GM12878 (cell line): ENCODE measurements around the gene ELF2. TPM values are rescaled to one million over a fixed set of nuclear protein-coding genes. Genes with fewer than 3 reads are reported as not detected.
"Not testable (repeated sequence)": the region's sequence is repeated elsewhere in the genome, so short reads cannot be mapped to it uniquely, and the experiment has no call there.

Experiments
- ATAC-seq: fragments of 200-7000 bp; cut with Tn5 transposase; 3 replicates; pipeline ENCODE4 v1.9.1; 2020; ENCODE audit warnings: mild to moderate bottlenecking, moderate library complexity
- BruUV-seq: library from RNA; stranded (reverse); fragments of 400-500 nt; replicated peaks from 2 replicates; lab custom pipeline; 2021; lab: Mats Ljungman, UMichigan
- CTCF ChIA-PET: fragments of 300-600 bp; sonication (Branson Sonifier 250); formaldehyde crosslinking; extraction: SDS; loops from one replicate; lab custom pipeline; 2021; ENCODE audit warnings: inconsistent platforms; lab: Yijun Ruan, JAX
- POLR2A ChIA-PET: fragments of 350-600 bp; formaldehyde crosslinking; extraction: SDS; loops from one replicate; lab custom pipeline; 2021; ENCODE audit warnings: inconsistent platforms; lab: Charles Lee
- RAD21 ChIA-PET: fragments of 300-600 bp; sonication (Branson Sonifier 250); formaldehyde crosslinking; loops from one replicate; lab custom pipeline; 2023; ENCODE audit warnings: antibody characterized with exemption; ENCODE audit not compliant: unreplicated experiment; lab: Charles Lee
- SMC1A ChIA-PET: fragments of 300-600 bp; sonication (Branson Sonifier 250); formaldehyde crosslinking; loops from one replicate; lab custom pipeline; 2023; ENCODE audit not compliant: unreplicated experiment, uncharacterized antibody; lab: Charles Lee
- DNase-seq: peaks from one replicate; pipeline ENCODE4 v3.0.0-alpha.2; 2011; ENCODE audit warnings: low read depth, low spot score
- FAIRE-seq: peaks from 3 replicates; lab custom pipeline; 2011; peaks lifted over from hg19 to GRCh38; lab: Jason Lieb, UNC
- H2AFZ ChIP-seq: 2 replicates; pipeline ENCODE4 v1.6.0; 2011; ENCODE audit warnings: low read depth, low read length, control low read depth; ENCODE audit not compliant: control insufficient read depth
- H3K27ac ChIP-seq: 2 replicates; pipeline ENCODE4 v1.5.1; 2011; ENCODE audit warnings: control low read depth; ENCODE audit not compliant: control insufficient read depth, insufficient read depth
- H3K27me3 ChIP-seq, 2 experiments: replicated peaks in 1 of 2; 2 replicates each; pipeline versions ENCODE4 v1.6.0 to v1.6.1; 2011; ENCODE audit warnings: low read length in 1 of 2; ENCODE audit not compliant: control insufficient read depth in 2 of 2, insufficient read depth in 2 of 2
- H3K36me3 ChIP-seq, 2 experiments: 2 replicates each; pipeline ENCODE4 v1.5.1; 2011; ENCODE audit warnings: low read length in 1 of 2; ENCODE audit not compliant: control insufficient read depth in 2 of 2, insufficient read depth in 2 of 2
- H3K4me1 ChIP-seq: 2 replicates; pipeline ENCODE4 v1.6.1; 2011; ENCODE audit warnings: mild to moderate bottlenecking, low read length, moderate library complexity, mixed read lengths; ENCODE audit not compliant: control insufficient read depth, insufficient read depth
- H3K4me2 ChIP-seq: 2 replicates; pipeline ENCODE4 v1.6.0; 2011; ENCODE audit warnings: control low read depth; ENCODE audit not compliant: control insufficient read depth, insufficient read depth
- H3K4me3 ChIP-seq: fragments of 200-600 bp; sonication (generic); 2 replicates; pipeline ENCODE4 v1.5.1; 2016
- H3K79me2 ChIP-seq: 2 replicates; pipeline ENCODE4 v1.6.0; 2011; ENCODE audit warnings: low read length; ENCODE audit not compliant: control insufficient read depth, insufficient read depth
- H3K9ac ChIP-seq: 2 replicates; pipeline ENCODE4 v1.8.0; 2011; ENCODE audit warnings: low read length, control low read depth, mixed read lengths; ENCODE audit not compliant: control insufficient read depth, insufficient read depth
- H3K9me3 ChIP-seq: replicated peaks from 3 replicates; pipeline ENCODE4 v1.5.1; 2011; ENCODE audit warnings: mild to moderate bottlenecking, low read length; ENCODE audit not compliant: control insufficient read depth, insufficient read depth
- H4K20me1 ChIP-seq: 2 replicates; pipeline ENCODE4 v1.6.0; 2011; ENCODE audit not compliant: control insufficient read depth, insufficient read depth
- IRF4 ChIP-seq: IDR thresholded peaks from 2 replicates; pipeline ENCODE4 v1.6.1; 2011; ENCODE audit warnings: low read depth, low read length
- PML ChIP-seq: IDR thresholded peaks from 2 replicates; pipeline ENCODE4 v1.6.1; 2012; ENCODE audit warnings: low read length, inconsistent platforms
- RCOR1 ChIP-seq: conservative IDR thresholded peaks from 2 replicates; pipeline ENCODE4 v1.6.1; 2012; ENCODE audit warnings: low read depth, low read length, improper control_type of control experiment
- SUZ12 ChIP-seq: fragments of 200-600 bp; sonication (generic); IDR thresholded peaks from one replicate; pipeline ENCODE4 v1.6.1; 2018; ENCODE audit warnings: antibody characterized with exemption, mild to moderate bottlenecking; ENCODE audit not compliant: unreplicated experiment
- TCF12 ChIP-seq: IDR thresholded peaks from 2 replicates; pipeline ENCODE4 v1.6.1; 2011; ENCODE audit warnings: low read depth, mild to moderate bottlenecking, low read length
- ZNF217 ChIP-seq: fragments of 450-650 bp; IDR thresholded peaks from 2 replicates; pipeline ENCODE4 v1.6.1; 2017; ENCODE audit warnings: antibody characterized with exemption, mild to moderate bottlenecking
- WGBS: methylation state at CpG from one replicate; pipeline ENCODE4 v1.1.6; 2016; ENCODE audit warnings: low lambda C conversion rate; ENCODE audit not compliant: insufficient replicate concordance, insufficient coverage; ENCODE audit errors: missing lambda C conversion rate; 5-methylcytosine and 5-hydroxymethylcytosine counted together
- in situ Hi-C: fragments of 300-500 bp; cut with MboI; formaldehyde crosslinking; loops from 9 replicates; pipeline ENCODE4 v1.14.3; 2018; ENCODE audit warnings: mixed read lengths
- intact Hi-C: fragments of 100-400 bp; cut with micrococcal nuclease; formaldehyde crosslinking; loops from one replicate; pipeline ENCODE4 v1.14.2; 2022; ENCODE audit not compliant: unreplicated experiment
- polyA plus RNA-seq, 11 experiments: library from polyadenylated mRNA; depleted of rRNA in 4 of 11; unstranded in 6 of 11; stranded (reverse) in 5 of 11; fragments of >200 nt; fragmentation: Nextera tagmentation in 4 of 11; fragmentation: Illumina TruSeq in 1 of 11; extraction: Ambion mirVana in 4 of 11; extraction: Trizol in 1 of 11; gene quantifications; 1 replicate in 1 of 11; 2 replicates in 10 of 11; pipeline versions ENCODE4 v1.2.1 to v1.2.3, GENCODE V29; 2011 to 2016; ENCODE audit warnings: inconsistent platforms in 2 of 11, missing spikeins in 2 of 11, low read depth in 1 of 11
- total RNA-seq, 4 experiments: library from RNA; depleted of rRNA in 3 of 4; stranded (reverse); fragments of >200 nt in 3 of 4; fragmentation: Illumina TruSeq in 1 of 4; extraction: Trizol in 1 of 4; gene quantifications; 2 replicates each; pipeline versions ENCODE4 v1.2.1 to v1.2.3, GENCODE V29; 2013 to 2021
- TF ChIP-seq, protein P1 (sequence below): fragments of 450-650 bp; conservative IDR thresholded peaks from 2 replicates; pipeline ENCODE4 v1.6.1; 2017; ENCODE audit warnings: mild to moderate bottlenecking, moderate library complexity
- TF ChIP-seq, protein P2 (sequence below): fragments of 450-650 bp; IDR thresholded peaks from 2 replicates; pipeline ENCODE4 v1.6.1; 2017; ENCODE audit warnings: borderline replicate concordance

The ELF2 gene
- total and polyA plus RNA-seq, 10 of the 15 experiments (the other 5 are each of a cell fraction or from before 2014, with no cell fraction given): 10.5 to 30.1 (median 20.5) TPM

DNA sequence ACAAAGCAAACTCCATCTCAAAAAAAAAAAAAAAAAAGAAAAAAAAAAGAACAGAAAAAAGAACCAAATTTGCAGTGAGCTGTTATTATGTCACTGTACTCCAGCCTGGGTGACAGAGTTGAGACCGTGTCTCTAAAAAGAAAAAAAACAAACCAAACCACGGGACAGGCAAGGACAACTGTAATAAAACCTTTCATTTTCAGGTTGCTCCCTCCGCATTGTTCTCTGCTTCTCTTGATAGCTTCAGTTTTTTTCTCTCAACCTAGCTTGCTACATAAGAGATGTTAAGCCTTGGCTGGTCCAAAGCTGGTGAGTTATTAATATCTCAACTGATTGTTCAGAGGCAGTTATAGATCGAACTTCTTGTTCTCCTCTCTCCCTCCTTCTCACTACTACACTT is 23.1 kb upstream of the ELF2 start (continued):
- TF ChIP-seq PML (no peak), IRF4 (no peak), RCOR1 (no peak), SUZ12 (no peak), ZNF217 (no peak), TCF12 (no peak)
- TF ChIP-seq, protein P1, sequence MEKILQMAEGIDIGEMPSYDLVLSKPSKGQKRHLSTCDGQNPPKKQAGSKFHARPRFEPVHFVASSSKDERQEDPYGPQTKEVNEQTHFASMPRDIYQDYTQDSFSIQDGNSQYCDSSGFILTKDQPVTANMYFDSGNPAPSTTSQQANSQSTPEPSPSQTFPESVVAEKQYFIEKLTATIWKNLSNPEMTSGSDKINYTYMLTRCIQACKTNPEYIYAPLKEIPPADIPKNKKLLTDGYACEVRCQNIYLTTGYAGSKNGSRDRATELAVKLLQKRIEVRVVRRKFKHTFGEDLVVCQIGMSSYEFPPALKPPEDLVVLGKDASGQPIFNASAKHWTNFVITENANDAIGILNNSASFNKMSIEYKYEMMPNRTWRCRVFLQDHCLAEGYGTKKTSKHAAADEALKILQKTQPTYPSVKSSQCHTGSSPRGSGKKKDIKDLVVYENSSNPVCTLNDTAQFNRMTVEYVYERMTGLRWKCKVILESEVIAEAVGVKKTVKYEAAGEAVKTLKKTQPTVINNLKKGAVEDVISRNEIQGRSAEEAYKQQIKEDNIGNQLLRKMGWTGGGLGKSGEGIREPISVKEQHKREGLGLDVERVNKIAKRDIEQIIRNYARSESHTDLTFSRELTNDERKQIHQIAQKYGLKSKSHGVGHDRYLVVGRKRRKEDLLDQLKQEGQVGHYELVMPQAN: no peak
- TF ChIP-seq, protein P2, sequence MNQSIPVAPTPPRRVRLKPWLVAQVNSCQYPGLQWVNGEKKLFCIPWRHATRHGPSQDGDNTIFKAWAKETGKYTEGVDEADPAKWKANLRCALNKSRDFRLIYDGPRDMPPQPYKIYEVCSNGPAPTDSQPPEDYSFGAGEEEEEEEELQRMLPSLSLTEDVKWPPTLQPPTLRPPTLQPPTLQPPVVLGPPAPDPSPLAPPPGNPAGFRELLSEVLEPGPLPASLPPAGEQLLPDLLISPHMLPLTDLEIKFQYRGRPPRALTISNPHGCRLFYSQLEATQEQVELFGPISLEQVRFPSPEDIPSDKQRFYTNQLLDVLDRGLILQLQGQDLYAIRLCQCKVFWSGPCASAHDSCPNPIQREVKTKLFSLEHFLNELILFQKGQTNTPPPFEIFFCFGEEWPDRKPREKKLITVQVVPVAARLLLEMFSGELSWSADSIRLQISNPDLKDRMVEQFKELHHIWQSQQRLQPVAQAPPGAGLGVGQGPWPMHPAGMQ: no peak
- TF ChIP-seq, all 136 proteins: peak for 0

DNA sequence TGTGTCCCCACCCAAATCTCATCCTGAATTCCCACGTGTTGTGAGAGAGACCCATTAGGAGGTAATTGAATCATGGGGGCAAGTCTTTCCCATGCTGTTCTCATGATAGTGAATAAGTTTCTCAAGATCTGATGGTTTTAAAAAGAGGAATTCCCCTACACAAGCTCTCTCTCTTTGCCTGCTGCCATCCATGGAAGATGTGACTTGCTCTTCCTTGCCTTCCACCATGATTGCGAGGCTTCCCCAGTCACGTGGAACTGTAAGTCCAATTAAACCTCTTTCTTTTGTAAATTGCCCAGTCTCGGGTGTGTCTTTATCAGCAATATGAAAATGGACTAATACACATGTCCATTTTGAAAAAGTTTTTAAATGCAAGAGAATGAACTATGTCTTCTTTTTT is 20.2 kb upstream of the ELF2 start:
- RAD21 ChIA-PET, CTCF ChIA-PET, H3K79me2 ChIP-seq, H3K36me3 ChIP-seq, H4K20me1 ChIP-seq, H3K9me3 ChIP-seq, intact Hi-C loops, BruUV-seq, H2AFZ ChIP-seq, POLR2A ChIA-PET, H3K27me3 ChIP-seq, FAIRE-seq, H3K9ac ChIP-seq, DNase-seq, H3K27ac ChIP-seq, H3K4me2 ChIP-seq, in situ Hi-C loops, H3K4me1 ChIP-seq, ATAC-seq, H3K4me3 ChIP-seq: not testable (repeated sequence)
- 43% methylated on average over 4 of the region's 4 CpGs for WGBS
- SMC1A ChIA-PET: interaction anchor here (1.1 kb wide), 1 partner anchor 23 kb away, joined by 4 read pairs; no protein-coding TSS in a partner anchor
